Measurements from ENCODE around the gene SEPTIN8.

GRCh38 chr5:132766020-132766805 lies 10.8 kb downstream of the SEPTIN8 start:
- TF ChIP-seq CTCF (IDR thresholded peaks at IDR 0.05), result no peak
- TF ChIP-seq EZH2 (IDR thresholded peaks at IDR 0.05; ENCODE audit: borderline replicate concordance, insufficient read depth, low read depth, low read length, poor library complexity, severe bottlenecking), result no peak
